ENCODE measurements around the gene ACVR1B.

ACVR1B gene

GRCh38 chr12:51917746-51918453 lies 33.6 kb upstream of the ACVR1B start:
- no peak for DNase-seq

DNA sequence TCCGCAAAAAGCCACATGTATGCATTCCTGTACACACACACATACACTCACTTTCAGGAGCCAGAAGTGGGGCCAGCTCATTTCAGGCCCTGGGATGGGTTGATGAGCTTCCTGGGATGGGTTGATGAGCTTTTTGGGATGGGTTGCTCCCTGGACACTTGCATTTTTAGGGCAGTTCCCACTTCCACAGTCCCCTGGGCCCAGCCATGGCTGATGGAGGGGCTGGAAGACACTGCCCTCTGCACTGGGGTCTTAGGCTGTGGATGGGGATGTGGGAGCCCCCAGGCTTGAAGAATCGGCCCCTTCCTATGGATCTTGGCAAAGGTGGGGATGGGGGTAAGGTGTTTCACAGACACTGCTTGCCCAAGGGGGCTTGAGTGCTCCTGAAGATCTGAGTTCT lies 31.5 kb upstream of the ACVR1B start:
- no peak for DNase-seq

DNA sequence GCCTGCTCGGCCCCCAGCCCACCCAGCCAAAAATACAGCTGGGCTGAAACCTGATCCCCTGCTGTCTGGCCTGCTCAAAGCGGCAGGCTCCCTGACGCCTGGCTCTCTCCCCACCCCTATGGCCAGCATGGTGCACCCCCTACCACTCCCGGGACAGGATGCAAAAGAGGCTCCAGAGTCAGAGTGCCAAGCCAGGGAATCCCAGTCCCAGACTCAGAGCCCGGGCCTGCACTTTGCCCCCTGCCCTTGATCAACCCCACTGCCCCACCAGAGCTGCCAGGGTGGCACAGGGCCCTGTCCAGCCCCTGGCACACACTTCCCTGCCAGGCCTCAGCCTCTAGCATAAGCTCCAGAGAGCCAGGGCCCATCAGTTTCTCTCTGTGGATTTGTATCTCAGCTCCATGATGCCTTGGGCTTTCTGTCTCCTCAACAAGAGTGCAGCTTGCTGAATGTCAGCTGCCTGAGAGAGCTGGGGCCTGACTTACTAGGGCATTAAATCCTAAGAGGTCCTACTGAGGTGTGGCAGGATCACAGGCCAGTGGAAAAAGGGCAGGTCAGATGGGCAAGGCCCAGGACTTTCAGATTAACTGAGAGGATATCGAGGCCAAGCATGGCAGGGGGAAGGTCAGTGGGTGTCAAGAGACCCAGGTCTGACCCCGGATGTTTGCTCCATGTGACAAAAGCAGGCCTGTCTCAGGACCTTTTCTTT lies 30.3 kb upstream of the ACVR1B start:
- no peak for DNase-seq

DNA sequence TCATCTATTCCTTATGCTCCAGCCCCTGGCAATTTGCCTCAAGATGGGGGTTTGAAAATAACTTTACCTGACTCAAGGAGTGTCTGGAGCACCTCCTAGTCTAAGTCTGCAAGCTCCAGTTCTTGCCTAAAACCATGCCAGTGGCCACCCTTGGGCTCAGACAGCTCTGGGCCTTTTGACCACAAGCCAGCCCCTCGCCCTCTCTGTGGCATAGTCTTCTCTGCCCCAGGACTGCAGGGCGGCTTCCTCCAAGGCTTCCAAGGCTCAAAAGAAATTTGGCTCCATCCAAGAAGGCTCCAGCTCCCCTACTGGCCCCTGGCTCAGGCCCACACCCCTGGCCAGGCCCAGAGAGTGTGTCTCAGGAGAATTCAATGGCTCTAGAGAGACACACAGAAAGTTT lies 29.4 kb upstream of the ACVR1B start:
- no peak for DNase-seq

- DNase-seq, result peak; percentile 23
Observed at GRCh38 chr12:51922762-51923505, 28.6 kb upstream of the ACVR1B start.

GRCh38 chr12:51923506-51924365 lies 27.8 kb upstream of the ACVR1B start:
- no peak for DNase-seq

DNA sequence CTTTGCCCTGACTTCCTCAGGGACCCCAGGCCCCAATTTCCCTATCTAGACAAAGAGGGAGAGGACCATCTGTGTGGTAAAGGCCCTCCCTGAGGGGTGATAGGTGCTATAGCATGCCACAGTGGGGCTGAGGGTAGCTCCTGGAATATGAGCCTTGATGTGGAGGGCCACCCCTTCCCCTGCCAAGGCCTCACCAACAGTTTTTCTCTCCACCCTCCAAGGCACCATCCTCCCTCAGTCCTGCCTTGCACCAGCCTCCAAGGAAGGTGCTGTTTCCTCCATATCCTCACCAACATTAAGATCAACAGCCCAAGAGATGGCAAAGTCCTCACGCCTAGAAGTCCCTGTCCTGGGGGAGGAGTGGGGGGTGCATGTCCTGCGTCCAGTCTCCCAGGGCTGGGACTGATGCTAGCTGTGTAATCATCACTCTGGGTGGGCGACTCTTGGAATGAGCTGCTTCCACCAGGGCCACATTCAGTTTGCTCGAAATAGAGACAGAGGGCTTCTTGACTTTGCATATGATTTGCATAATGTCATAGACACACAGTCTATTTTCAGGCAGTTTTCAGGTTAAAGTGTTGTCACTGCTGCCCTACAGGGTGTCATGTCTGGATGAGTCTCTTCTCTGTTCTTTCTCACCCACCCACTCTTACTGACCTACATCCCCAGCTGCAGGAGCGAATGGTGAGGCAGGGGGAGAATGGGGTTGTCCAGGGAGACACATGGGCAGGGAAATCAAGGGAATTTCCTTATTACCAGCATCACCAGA lies 26.8 kb upstream of the ACVR1B start:
- no peak for DNase-seq

- DNase-seq, result no peak
Observed at GRCh38 chr12:51925346-51926063, 26.0 kb upstream of the ACVR1B start.

DNA sequence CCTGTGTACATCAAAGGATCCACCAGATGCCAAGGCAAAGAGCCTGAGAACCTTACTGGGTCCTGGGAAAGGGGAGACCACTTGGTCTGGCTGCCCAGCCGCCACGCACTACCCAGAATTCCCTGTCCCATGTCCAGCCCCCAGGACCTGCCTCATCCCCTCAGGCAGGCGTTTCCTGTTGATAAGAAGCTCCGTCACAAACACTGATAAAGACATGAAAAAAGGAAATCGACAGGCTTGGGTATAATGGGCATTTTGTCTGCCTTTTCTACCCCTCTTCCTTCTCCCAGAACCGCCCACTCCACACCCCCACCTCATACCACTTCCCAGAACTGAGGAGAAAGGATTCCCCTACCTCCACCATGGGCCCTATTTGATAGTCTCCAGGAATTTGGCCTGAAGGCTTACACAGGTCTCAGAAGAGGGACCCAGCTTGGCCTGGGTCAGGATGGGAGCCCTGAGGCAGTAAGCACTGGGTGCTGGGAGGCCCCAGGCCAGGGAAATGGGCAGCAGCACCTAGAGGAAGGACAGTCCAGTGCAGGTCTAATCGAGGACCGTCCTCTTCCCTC lies 25.4 kb upstream of the ACVR1B start:
- DNase-seq, result no peak

- DNase-seq, result no peak
Observed at GRCh38 chr12:51926718-51927117, 24.8 kb upstream of the ACVR1B start.

DNA sequence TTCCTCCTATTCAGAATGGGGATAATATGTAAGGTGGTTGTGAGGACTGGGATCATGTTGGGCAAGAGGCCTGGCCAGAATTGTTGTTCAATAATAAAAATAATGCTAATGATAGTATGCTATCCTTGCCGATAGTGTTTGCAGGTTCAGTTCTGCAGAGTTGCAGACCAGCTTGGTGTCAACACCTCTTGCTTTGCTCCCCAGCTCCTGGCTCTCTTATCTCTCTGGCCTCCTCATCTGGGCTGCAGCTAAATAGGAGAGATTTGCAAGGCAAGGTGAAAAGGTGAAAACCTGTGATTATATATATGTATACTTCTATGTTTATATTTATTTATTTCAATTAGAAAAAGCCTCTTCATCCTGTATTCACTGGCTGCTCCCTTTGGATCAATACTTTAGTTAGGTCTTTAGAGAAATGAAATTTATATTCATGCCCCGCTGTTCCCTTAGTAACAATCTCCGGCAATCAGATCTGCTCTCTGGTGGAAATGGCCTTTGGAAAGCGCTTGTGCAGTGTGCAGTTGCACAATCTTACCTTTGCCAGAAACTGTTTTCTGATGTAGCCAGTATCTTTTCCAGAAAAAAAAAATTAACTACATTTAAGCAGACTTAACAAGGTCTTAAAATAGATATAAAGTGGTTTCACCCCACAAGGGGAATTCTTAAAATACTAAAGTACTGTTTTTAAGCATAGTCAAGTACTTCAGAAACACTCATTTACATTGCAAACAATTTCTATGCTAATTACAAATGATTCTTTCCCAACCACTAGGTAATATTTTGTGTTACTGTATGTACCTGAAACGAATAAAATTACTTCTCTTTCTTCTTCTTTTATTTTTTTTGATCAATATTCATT lies 19.1 kb upstream of the ACVR1B start:
- DNase-seq, result no peak

GRCh38 chr12:51934080-51934479 lies 17.4 kb upstream of the ACVR1B start:
- no peak for DNase-seq

GRCh38 chr12:51937926-51938325 lies 13.6 kb upstream of the ACVR1B start:
- DNase-seq, result no peak

- DNase-seq, result no peak
Observed at GRCh38 chr12:51938726-51939125, 12.8 kb upstream of the ACVR1B start.

GRCh38 chr12:51941011-51941581 lies 10.4 kb upstream of the ACVR1B start:
- no peak for DNase-seq

DNA sequence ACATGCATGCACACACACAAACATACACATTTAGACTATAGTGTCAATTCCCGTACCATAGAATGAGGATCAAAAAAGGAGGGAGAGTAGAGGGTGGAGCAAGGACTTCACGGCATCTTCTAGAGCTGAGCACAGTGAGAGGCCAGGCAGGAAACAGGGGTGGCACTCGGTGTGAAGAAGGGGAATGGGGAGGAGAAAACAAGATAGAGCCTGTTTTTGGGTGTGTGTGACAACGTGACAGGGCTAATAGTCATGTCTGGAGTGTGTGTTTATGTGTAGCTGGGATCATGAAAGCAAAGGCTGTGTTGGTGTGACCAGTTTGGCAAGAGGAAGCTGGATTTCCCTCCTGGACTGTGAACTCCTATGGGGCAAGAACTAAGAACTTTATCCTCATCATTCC lies 9.9 kb upstream of the ACVR1B start:
- DNase-seq, result no peak

GRCh38 chr12:51942056-51942455 lies 9.4 kb upstream of the ACVR1B start:
- no peak for DNase-seq

- no peak for DNase-seq
Observed at GRCh38 chr12:51942501-51943000, 8.9 kb upstream of the ACVR1B start.

DNA sequence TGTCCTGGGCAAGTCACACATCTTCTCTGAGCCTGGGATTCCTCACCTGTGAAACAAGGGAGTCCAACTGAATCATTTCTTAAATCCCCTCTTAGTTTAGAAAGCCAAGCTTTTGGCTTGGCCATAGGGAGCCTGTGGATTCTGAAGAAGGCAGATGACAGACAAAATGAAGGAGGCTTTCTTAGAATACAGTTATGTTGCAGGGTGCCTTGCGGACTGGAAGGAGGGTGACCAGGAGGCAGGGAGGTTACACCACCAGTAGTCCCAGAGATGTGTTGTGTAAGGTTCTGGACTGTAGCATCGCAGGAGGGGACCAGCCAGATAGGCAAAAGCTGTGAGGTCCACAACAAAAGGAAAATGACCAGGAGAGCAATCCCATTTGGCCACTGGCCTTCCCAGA lies 8.2 kb upstream of the ACVR1B start:
- no peak for DNase-seq

Measured in NCI-H2029 treated with DMSO at 0.1 percent for 48 hours (cell line).